ENCODE measurements around the gene VRK2.
"Not testable (repeated sequence)": the region's sequence is repeated elsewhere in the genome, so short reads cannot be mapped to it uniquely, and the experiment has no call there.

The VRK2 gene

GRCh38 chr2:58110765-58111164, 64.2 kb downstream of the VRK2 start:
- DNase-seq, result no peak

GRCh38 chr2:58113563-58113962, 67.0 kb downstream of the VRK2 start:
- not testable (repeated sequence) for DNase-seq

- no peak for DNase-seq
Measured at GRCh38 chr2:58120626-58121229, 74.1 kb downstream of the VRK2 start.

GRCh38 chr2:58122040-58122439, 75.4 kb downstream of the VRK2 start:
- DNase-seq, result no peak

- DNase-seq, result no peak
Measured at GRCh38 chr2:58122540-58122939, 75.9 kb downstream of the VRK2 start.

- DNase-seq, result no peak
Measured at GRCh38 chr2:58127111-58127510, 80.5 kb downstream of the VRK2 start.

- no peak for DNase-seq
Measured at GRCh38 chr2:58130238-58130637, 83.6 kb downstream of the VRK2 start.

- DNase-seq, result no peak
Measured at GRCh38 chr2:58131191-58132011, 84.8 kb downstream of the VRK2 start.

GRCh38 chr2:58133395-58133794, 86.8 kb downstream of the VRK2 start:
- DNase-seq, result no peak

GRCh38 chr2:58135861-58136260, 89.3 kb downstream of the VRK2 start:
- no peak for DNase-seq

GRCh38 chr2:58137221-58137620, 90.6 kb downstream of the VRK2 start:
- DNase-seq, result no peak

GRCh38 chr2:58137856-58138255, 91.2 kb downstream of the VRK2 start:
- DNase-seq, result no peak

- DNase-seq, result no peak
Measured at GRCh38 chr2:58138396-58139030, 91.9 kb downstream of the VRK2 start.

GRCh38 chr2:58140508-58141072, 94.0 kb downstream of the VRK2 start:
- no peak for DNase-seq

- DNase-seq, result not testable (repeated sequence)
Measured at GRCh38 chr2:58145769-58146168, 99.2 kb downstream of the VRK2 start.

GRCh38 chr2:58146707-58147106, 100.1 kb downstream of the VRK2 start:
- no peak for DNase-seq

GRCh38 chr2:58155160-58155778, 108.7 kb downstream of the VRK2 start:
- peak; percentile 74 for DNase-seq

GRCh38 chr2:58156780-58157179, 110.2 kb downstream of the VRK2 start:
- no peak for DNase-seq

GRCh38 chr2:58157754-58158153, 111.1 kb downstream of the VRK2 start:
- DNase-seq, result no peak

GRCh38 chr2:58158481-58158880, 111.9 kb downstream of the VRK2 start:
- no peak for DNase-seq

- no peak for DNase-seq
Measured at GRCh38 chr2:58163913-58164312, 117.3 kb downstream of the VRK2 start.

- not testable (repeated sequence) for DNase-seq
Measured at GRCh38 chr2:58168130-58168529, 121.5 kb downstream of the VRK2 start.

GRCh38 chr2:58169845-58170244, 123.2 kb downstream of the VRK2 start:
- DNase-seq, result not testable (repeated sequence)

All from NCI-H2029 treated with DMSO at 0.1 percent for 48 hours (cell line).